Measurements from ENCODE around the gene HLA-DMA.
A peak's percentile ranks its signal among the peaks of the same experiment; 100 is the strongest.

HLA-DMA gene

DNA sequence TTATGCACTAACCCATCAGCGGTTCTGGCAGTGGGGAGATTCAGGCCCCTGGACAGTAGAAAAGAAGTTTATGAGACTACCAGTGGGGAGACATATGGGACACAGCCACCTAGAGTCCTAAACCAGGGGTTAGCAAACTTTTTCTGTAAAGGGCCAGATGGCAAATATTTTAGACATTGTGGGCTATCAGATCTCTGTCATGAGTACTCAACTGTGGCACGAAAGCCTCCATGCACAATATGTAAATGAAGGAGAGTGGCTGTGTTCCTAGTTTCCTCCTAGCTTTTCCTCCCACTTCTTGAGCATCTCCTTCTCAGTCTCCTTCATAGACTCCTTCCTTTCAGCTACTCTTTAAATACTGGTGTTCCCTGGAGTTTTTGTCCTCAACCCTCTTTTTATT lies 3.3 kb upstream of the HLA-DMA start:
- Histone ChIP-seq H3K27ac (ENCODE audit: low read length) (no peak overlapping the region), H3K4me1 (ENCODE audit: low read length) (peaks cover 41% of the 10 kb centered on the region), H4K20me1 (ENCODE audit: insufficient read depth, low read length) (no peaks in the 10 kb centered on the region), H3K36me3 (replicated peaks; ENCODE audit: low read depth, low read length) (peaks cover 9% of the 10 kb centered on the region), H3K4me3 (ENCODE audit: low read length) (no peak overlapping the region), H3K27me3 (ENCODE audit: low read depth, low read length) (no peaks in the 10 kb centered on the region), H2AFZ (ENCODE audit: low read depth, low read length) (no peak overlapping the region), H3K4me2 (ENCODE audit: low read length) (0 out of 2 replicates have a peak overlapping the region, but pooled peaks have one; percentile 17), H3K9ac (ENCODE audit: low read length) (no peak overlapping the region), H3K9me3 (ENCODE audit: insufficient read depth, low read length) (no peaks in the 10 kb centered on the region), H3K79me2 (ENCODE audit: low read length) (peaks cover 56% of the 10 kb centered on the region)
- TF ChIP-seq, protein P1, sequence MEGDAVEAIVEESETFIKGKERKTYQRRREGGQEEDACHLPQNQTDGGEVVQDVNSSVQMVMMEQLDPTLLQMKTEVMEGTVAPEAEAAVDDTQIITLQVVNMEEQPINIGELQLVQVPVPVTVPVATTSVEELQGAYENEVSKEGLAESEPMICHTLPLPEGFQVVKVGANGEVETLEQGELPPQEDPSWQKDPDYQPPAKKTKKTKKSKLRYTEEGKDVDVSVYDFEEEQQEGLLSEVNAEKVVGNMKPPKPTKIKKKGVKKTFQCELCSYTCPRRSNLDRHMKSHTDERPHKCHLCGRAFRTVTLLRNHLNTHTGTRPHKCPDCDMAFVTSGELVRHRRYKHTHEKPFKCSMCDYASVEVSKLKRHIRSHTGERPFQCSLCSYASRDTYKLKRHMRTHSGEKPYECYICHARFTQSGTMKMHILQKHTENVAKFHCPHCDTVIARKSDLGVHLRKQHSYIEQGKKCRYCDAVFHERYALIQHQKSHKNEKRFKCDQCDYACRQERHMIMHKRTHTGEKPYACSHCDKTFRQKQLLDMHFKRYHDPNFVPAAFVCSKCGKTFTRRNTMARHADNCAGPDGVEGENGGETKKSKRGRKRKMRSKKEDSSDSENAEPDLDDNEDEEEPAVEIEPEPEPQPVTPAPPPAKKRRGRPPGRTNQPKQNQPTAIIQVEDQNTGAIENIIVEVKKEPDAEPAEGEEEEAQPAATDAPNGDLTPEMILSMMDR (IDR thresholded peaks at IDR 0.05; ENCODE audit: low read depth, low read length) = no peak
- no peak for TF ChIP-seq EZH2phosphoT487 (IDR thresholded peaks at IDR 0.05; ENCODE audit: low read depth)

DNA sequence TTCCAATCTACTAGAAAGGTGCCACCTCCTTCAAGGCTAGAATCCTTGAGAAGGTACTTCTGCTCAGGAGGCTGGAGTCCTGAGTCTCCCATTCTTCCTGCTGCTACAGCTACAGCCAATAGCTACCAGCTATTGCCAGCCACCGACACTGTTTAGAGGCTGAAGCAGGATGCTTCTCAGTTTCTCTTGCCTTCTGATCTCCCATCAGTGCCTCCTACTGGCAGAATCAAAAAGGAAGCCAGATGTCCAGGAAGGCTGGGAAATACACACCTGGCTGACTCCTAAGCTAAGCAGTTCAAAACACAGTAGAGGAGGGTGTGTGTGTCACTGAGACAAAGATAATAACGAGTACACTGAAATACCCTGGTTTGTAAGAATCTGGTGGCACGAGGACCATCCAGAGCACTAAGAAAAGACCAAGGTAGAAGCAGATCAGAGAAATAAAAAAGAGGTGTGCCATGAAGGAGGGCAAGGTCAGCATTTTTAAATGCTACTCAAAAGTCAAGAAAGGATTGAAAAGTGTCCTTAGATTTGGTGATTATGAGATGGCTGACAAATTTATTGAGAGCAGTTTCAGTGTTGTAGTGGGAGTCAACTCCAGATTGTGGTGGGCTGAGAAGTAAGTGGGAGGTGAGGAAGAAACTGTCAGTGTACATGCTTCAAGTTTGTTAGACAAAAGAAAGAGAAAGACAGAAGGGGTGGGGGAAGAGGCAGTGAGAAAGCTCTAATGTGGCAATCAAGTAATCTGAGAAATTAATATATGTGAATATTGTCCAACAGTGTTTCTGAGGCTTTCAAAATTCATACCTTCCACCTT lies 2.3 kb upstream of the HLA-DMA start:
- Histone ChIP-seq H3K4me2 (ENCODE audit: low read length) (no peak overlapping the region), H4K20me1 (ENCODE audit: insufficient read depth, low read length) (0 out of 2 replicates have a peak, but pooled peaks cover under 1% of the 10 kb centered on the region), H3K4me3 (ENCODE audit: low read length) (no peak overlapping the region), H3K27ac (ENCODE audit: low read length) (no peak overlapping the region), H3K36me3 (replicated peaks; ENCODE audit: low read depth, low read length) (peaks cover 13% of the 10 kb centered on the region), H3K9me3 (ENCODE audit: insufficient read depth, low read length) (no peaks in the 10 kb centered on the region), H3K4me1 (ENCODE audit: low read length) (peaks cover 41% of the 10 kb centered on the region), H3K79me2 (ENCODE audit: low read length) (peaks cover 59% of the 10 kb centered on the region), H3K9ac (ENCODE audit: low read length) (no peak overlapping the region), H2AFZ (ENCODE audit: low read depth, low read length) (no peak overlapping the region), H3K27me3 (ENCODE audit: low read depth, low read length) (no peaks in the 10 kb centered on the region)
- no peak for TF ChIP-seq EZH2phosphoT487 (IDR thresholded peaks at IDR 0.05; ENCODE audit: low read depth)
- TF ChIP-seq, protein P1 (IDR thresholded peaks at IDR 0.05; ENCODE audit: low read depth, low read length) = peak; percentile 39

DNA sequence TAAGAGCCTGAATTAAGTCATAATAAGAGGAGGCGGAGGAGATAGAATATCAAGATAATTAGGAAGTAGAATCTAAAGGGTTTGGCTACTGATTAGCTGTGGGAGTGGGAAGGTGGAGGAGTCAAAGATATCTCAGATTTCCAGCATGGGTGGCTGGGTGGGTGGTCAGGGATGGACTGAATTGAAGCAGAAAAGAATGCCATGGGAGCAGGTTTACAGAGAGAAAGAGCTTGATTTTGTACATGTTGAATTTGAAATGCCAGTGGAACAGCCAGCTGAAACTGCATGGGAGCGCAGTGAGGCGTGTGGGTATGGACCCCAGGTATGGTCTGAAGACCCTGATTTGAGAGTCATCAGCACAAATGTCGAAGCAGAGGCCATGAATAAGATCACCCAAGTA lies 1.4 kb upstream of the HLA-DMA start:
- H3K4me2 ChIP-seq (ENCODE audit: low read length) = peak overlapping the region; percentile 16; the same call in 1 of the 2 replicates

DNA sequence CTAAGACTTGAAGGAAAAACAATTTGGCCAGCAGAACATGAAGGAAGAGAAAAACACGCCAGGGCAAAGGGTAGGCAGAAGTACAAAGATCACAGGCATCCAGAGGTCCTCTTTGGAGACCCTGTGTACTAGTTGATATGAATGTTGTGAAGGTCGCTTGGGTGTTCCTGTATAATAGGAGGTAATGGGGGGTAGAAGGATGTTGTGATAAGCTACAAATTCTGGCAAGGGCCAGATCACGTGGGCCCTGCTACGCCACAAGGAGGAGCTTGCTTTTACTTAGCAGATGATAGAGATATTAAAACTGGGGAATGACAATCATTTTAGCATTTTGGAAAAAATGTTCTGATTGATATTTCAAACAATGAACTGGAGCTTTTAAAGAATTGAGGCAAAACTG lies 878 bp upstream of the HLA-DMA start:
- peak overlapping the region; percentile 54; the same call in 1 of the 2 replicates for H3K4me2 ChIP-seq (ENCODE audit: low read length)
- 0 out of 2 replicates have a peak, but pooled peaks cover 2% of the 10 kb centered on the region for H4K20me1 ChIP-seq (ENCODE audit: insufficient read depth, low read length)
- no peak for TF ChIP-seq EZH2phosphoT487 (IDR thresholded peaks at IDR 0.05; ENCODE audit: low read depth)
- TF ChIP-seq, protein P1 (IDR thresholded peaks at IDR 0.05; ENCODE audit: low read depth, low read length) = no peak
- no peak overlapping the region for H2AFZ ChIP-seq (ENCODE audit: low read depth, low read length)
- peaks cover 19% of the 10 kb centered on the region for H3K36me3 ChIP-seq (replicated peaks; ENCODE audit: low read depth, low read length)
- no peaks in the 10 kb centered on the region for H3K27me3 ChIP-seq (ENCODE audit: low read depth, low read length)
- peaks cover 60% of the 10 kb centered on the region for H3K79me2 ChIP-seq (ENCODE audit: low read length)
- H3K9ac ChIP-seq (ENCODE audit: low read length) = no peak overlapping the region
- H3K4me3 ChIP-seq (ENCODE audit: low read length) = no peak overlapping the region
- peaks cover 56% of the 10 kb centered on the region for H3K4me1 ChIP-seq (ENCODE audit: low read length)
- no peaks in the 10 kb centered on the region for H3K9me3 ChIP-seq (ENCODE audit: insufficient read depth, low read length)
- peak overlapping the region; percentile 88 for H3K27ac ChIP-seq (ENCODE audit: low read length)

More for the DNA sequence above, 1.4 kb upstream of the HLA-DMA start:
- peaks cover 14% of the 10 kb centered on the region for H3K36me3 ChIP-seq (replicated peaks; ENCODE audit: low read depth, low read length)
- H3K9ac ChIP-seq (ENCODE audit: low read length) = no peak overlapping the region
- no peak overlapping the region for H2AFZ ChIP-seq (ENCODE audit: low read depth, low read length)
- H3K4me1 ChIP-seq (ENCODE audit: low read length) = peaks cover 51% of the 10 kb centered on the region
- H3K79me2 ChIP-seq (ENCODE audit: low read length) = peaks cover 59% of the 10 kb centered on the region
- peak overlapping the region; percentile 18; the same call in 1 of the 2 replicates for H3K27ac ChIP-seq (ENCODE audit: low read length)
- no peaks in the 10 kb centered on the region for H3K27me3 ChIP-seq (ENCODE audit: low read depth, low read length)
- H3K4me3 ChIP-seq (ENCODE audit: low read length) = no peak overlapping the region
- no peak for TF ChIP-seq EZH2phosphoT487 (IDR thresholded peaks at IDR 0.05; ENCODE audit: low read depth)
- TF ChIP-seq, protein P1 (IDR thresholded peaks at IDR 0.05; ENCODE audit: low read depth, low read length) = no peak
- 0 out of 2 replicates have a peak, but pooled peaks cover 2% of the 10 kb centered on the region for H4K20me1 ChIP-seq (ENCODE audit: insufficient read depth, low read length)
- H3K9me3 ChIP-seq (ENCODE audit: insufficient read depth, low read length) = no peaks in the 10 kb centered on the region
